Hypothalamus (tissue), 51 donors: ENCODE measurements around the gene ADARB2.

ENCODE experiments used
- DNase-seq, 51 donors: peaks; one replicate each; lab custom pipeline; 2025; lab: John Stamatoyannopoulos, UW

ADARB2 gene

GRCh38 chr10:1316121-1316808 is 421.1 kb downstream of the ADARB2 start:
- peak in 17 of 51 donors; percentile 17 to 61 (median 35) for DNase-seq

- no peak for DNase-seq
Observed at GRCh38 chr10:1315178-1315577, 422.1 kb downstream of the ADARB2 start.

GRCh38 chr10:1311726-1312125 is 425.6 kb downstream of the ADARB2 start:
- DNase-seq = no peak

GRCh38 chr10:1310271-1310789 is 427.0 kb downstream of the ADARB2 start:
- DNase-seq = no peak

GRCh38 chr10:1309617-1310270 is 427.6 kb downstream of the ADARB2 start:
- no peak for DNase-seq

GRCh38 chr10:1308962-1309616 is 428.2 kb downstream of the ADARB2 start:
- no peak for DNase-seq

- DNase-seq = no peak
Observed at GRCh38 chr10:1308173-1308961, 429.0 kb downstream of the ADARB2 start.

- peak in 1 of 51 donors; percentile 39 for DNase-seq
Observed at GRCh38 chr10:1301143-1301542, 436.2 kb downstream of the ADARB2 start.

- no peak for DNase-seq
Observed at GRCh38 chr10:1300218-1300617, 437.1 kb downstream of the ADARB2 start.

- DNase-seq = no peak
Observed at GRCh38 chr10:1299041-1299726, 438.1 kb downstream of the ADARB2 start.

GRCh38 chr10:1297566-1298301 is 439.6 kb downstream of the ADARB2 start:
- peak in 3 of 51 donors; percentile 32 to 72 (median 34) for DNase-seq

- no peak for DNase-seq
Observed at GRCh38 chr10:1295756-1296480, 441.4 kb downstream of the ADARB2 start.

- no peak for DNase-seq
Observed at GRCh38 chr10:1294748-1295147, 442.6 kb downstream of the ADARB2 start.

- peak in 17 of 51 donors; percentile 16 to 78 (median 41) for DNase-seq
Observed at GRCh38 chr10:1293636-1294435, 443.5 kb downstream of the ADARB2 start.

GRCh38 chr10:1293157-1293556 is 444.2 kb downstream of the ADARB2 start:
- no peak for DNase-seq

GRCh38 chr10:1292611-1293031 is 444.7 kb downstream of the ADARB2 start:
- peak in 1 of 51 donors; percentile 21 for DNase-seq

GRCh38 chr10:1291178-1292090 is 445.9 kb downstream of the ADARB2 start:
- no peak for DNase-seq
